Skeletal muscle tissue (tissue), 4 donors: ENCODE data around the gene IL1RAP. TPM values are rescaled to one million over a fixed set of nuclear protein-coding genes. Genes with fewer than 3 reads are reported as not detected.
A peak's percentile ranks its signal among the peaks of the same experiment; 100 is the strongest.

Source experiments
- H3K27ac ChIP-seq: one replicate; pipeline ENCODE4 v1.7.0; 2013; ENCODE audit warnings: mild to moderate bottlenecking, low read depth, low read length, inconsistent platforms
- H3K27me3 ChIP-seq, 3 donors: one replicate each; pipeline ENCODE4 v1.7.0; 2013; ENCODE audit warnings: low read length in 3 of 3; ENCODE audit not compliant: control insufficient read depth in 3 of 3, insufficient read depth in 3 of 3
- H3K36me3 ChIP-seq, 3 donors: one replicate each; pipeline ENCODE4 v1.7.0; 2013; ENCODE audit warnings: low read length in 3 of 3; ENCODE audit not compliant: control insufficient read depth in 3 of 3, insufficient read depth in 3 of 3
- H3K4me1 ChIP-seq, 3 donors: one replicate each; pipeline ENCODE4 v1.7.0; 2013; ENCODE audit warnings: low read length in 3 of 3, mild to moderate bottlenecking in 3 of 3; ENCODE audit not compliant: control insufficient read depth in 3 of 3, insufficient read depth in 3 of 3
- H3K4me3 ChIP-seq, 3 donors: one replicate each; pipeline ENCODE4 v1.7.0; 2013; ENCODE audit warnings: low read length in 3 of 3
- H3K9ac ChIP-seq, 3 donors: one replicate each; pipeline ENCODE4 v1.7.0; 2013; ENCODE audit warnings: low read length in 3 of 3, mild to moderate bottlenecking in 3 of 3, moderate library complexity in 2 of 3, low read depth in 1 of 3
- H3K9me3 ChIP-seq, 3 donors: one replicate each; pipeline ENCODE4 v1.7.0; 2013; ENCODE audit warnings: low read length in 3 of 3; ENCODE audit not compliant: control insufficient read depth in 3 of 3
- total RNA-seq: library from RNA; depleted of rRNA; stranded (reverse); fragments of >200 nt; gene quantifications from one replicate; pipeline ENCODE4 v1.2.3, GENCODE V29; 2014
- donor health status: Osteomylitis.

IL1RAP gene
- total RNA-seq, 1 donor from 2014 or later, result 10.4 TPM

DNA sequence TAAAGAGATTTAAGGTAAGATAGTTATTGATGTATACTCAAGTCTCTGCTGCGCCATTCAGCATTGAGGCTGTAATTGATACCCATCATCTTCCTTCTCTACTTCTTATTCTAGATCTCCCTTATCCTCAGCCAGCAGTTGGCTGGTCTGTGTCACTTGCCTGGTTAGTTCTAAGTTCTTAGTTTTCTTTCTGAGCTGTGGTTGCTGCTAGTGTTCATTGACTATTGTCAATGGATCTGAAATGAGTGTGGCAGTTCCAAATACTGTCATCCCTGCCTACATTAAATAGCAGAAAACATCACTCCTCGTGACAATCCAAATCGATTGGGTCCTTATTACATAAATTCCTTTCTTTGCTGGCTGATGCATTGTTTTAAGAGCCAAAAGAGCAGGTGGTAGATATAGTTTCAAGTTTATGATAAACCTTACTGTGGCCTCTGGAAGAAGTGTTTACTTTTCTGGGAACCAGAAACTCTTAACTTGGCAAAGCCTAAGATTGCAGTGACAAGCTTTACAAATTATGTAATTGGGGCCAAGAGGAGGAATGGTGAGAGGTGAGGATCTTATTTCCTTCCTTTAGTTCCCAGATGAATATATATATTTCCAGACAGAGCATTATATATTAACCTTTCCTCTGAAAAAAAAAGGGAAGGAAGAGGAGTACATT lies 180.6 kb downstream of the IL1RAP start:
- no peaks in the 10 kb centered on the region for H3K27me3 ChIP-seq
- no peak overlapping the region for H3K9ac ChIP-seq
- H3K9me3 ChIP-seq, result no peaks in the 10 kb centered on the region
- no peaks in the 10 kb centered on the region for H3K4me1 ChIP-seq
- H3K27ac ChIP-seq, result no peak overlapping the region
- H3K36me3 ChIP-seq, result no peaks in the 10 kb centered on the region
- H3K4me3 ChIP-seq, result no peak overlapping the region

DNA sequence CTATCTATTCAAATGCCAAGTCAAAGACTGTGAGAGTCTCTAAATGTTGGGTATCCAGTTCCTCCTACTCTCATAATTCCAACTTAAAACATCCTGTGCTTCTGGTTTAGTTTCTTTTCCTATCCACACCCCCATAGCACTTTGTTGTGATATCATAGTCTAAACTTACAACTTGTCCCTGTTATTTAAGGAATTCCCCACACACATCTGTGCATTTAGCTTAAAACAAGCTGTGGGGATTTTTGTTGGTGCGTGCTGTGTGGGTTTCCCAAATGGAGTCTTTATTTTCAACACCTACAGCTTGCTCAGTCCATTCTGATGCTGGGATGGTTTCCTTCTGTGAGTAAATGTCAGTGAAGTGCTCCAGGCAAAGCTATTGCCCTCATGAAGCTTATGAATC lies 181.3 kb downstream of the IL1RAP start:
- no peak overlapping the region for H3K4me3 ChIP-seq
- H3K9ac ChIP-seq, result no peak overlapping the region
- no peaks in the 10 kb centered on the region for H3K27me3 ChIP-seq
- H3K36me3 ChIP-seq, result no peaks in the 10 kb centered on the region
- H3K4me1 ChIP-seq, result no peaks in the 10 kb centered on the region
- H3K9me3 ChIP-seq, result no peaks in the 10 kb centered on the region
- H3K27ac ChIP-seq, result no peak overlapping the region

DNA sequence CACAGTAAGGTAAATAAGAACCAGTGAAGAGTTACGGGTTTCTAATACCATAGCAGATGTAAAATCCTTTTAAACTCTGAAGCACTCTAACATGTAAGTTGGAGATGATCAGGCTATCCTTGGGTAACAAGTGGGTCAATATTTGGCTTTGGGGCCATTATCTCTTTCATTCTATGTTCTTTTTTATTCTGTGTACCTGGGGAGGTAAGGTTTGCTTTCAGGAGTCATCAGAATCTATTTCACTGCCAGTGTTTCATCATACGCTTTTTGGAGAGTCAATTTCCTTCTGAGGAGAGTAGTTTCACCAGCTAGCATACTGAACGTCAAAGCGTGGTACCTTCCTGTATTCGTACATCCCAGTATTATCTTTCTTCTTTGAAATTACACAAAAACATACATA lies 182.1 kb downstream of the IL1RAP start:
- Histone ChIP-seq H3K9ac (no peak overlapping the region), H3K9me3 (no peaks in the 10 kb centered on the region), H3K4me3 (no peak overlapping the region), H3K27ac (no peak overlapping the region), H3K4me1 (peaks cover 0 to 2% (median 0%) of the 10 kb centered on the region in 3 donors), H3K36me3 (no peaks in the 10 kb centered on the region), H3K27me3 (no peaks in the 10 kb centered on the region)

DNA sequence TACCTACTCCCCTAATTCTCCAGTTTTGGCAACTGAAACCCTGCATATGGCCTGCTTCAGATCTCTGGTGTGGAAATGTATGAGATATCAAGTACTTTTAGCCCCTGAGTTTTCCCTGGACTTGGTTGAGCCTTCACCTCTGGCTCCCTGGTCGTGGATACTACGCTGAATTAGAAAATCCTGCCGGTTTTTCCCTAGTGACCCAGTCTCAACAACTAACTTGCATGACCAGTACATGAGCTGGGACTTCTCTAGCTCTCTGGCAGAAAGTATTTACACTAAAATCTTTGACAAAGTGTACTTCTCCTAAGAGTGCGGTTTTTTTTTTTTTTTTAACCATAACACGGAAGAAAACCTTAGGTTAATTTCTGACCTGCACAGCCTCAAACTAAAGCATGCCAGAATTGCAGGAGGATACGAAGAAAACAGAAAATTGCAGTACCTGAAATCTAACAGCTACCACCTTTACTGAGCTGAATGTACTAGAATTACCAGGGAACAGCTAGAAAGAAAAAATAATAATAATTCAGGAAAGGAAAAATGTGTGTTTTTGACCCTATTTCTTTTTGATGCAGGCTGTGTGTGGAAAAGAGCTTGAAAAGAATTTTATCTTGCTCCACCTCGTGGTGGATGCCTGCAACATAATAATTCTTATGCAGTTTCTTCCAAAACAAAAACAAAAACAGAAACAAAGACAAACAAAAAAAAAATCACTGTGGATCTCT lies 183.1 kb downstream of the IL1RAP start:
- Histone ChIP-seq H3K36me3 (no peaks in the 10 kb centered on the region), H3K4me3 (peak overlapping the region in 1 of 3 donors; percentile 44), H3K27me3 (no peaks in the 10 kb centered on the region), H3K9me3 (no peaks in the 10 kb centered on the region), H3K27ac (no peak overlapping the region), H3K9ac (no peak overlapping the region), H3K4me1 (peaks cover 0 to 2% (median 0%) of the 10 kb centered on the region in 3 donors)

DNA sequence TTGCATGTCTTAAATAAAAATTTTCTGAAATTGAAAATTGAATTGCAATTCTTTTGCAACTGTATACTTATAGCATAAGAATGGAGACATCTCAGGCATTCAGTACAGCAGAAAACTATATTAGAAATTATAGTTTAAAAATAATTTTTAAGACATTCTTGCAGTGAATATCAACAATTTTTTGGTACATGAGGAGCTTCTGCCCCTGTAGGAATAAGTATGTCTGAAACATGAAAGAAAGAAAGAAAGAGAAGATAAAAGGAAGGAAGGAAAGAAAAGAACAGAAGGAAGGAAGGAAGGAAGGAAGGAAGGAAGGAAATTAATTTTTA lies 183.6 kb downstream of the IL1RAP start:
- Histone ChIP-seq H3K9me3 (no peaks in the 10 kb centered on the region), H3K27me3 (no peaks in the 10 kb centered on the region), H3K4me3 (no peak overlapping the region), H3K36me3 (no peaks in the 10 kb centered on the region), H3K9ac (no peak overlapping the region), H3K4me1 (peaks cover 0 to 2% (median 0%) of the 10 kb centered on the region in 3 donors), H3K27ac (no peak overlapping the region)

DNA sequence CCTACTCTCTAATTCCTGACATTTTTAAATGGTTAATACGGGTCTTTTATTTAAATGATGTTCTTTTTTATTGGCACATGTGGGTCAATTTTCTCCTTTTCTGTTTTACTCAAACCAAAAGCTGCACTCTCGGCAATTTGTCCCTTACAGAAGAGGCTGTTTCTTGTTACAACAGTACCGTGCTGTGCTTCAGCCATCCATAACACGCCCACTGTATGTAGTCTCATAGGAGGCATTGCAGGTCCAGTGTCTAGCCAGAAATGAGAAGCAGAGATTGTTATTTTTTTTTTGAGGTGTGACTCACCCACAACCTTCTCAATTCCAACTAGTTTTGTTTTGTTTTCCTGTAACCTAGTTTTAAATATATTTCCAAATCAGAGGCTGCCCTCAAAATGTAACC lies 184.0 kb downstream of the IL1RAP start:
- Histone ChIP-seq H3K9ac (no peak overlapping the region), H3K27ac (no peak overlapping the region), H3K4me1 (peaks cover 0 to 2% (median 0%) of the 10 kb centered on the region in 3 donors), H3K36me3 (no peaks in the 10 kb centered on the region), H3K27me3 (no peaks in the 10 kb centered on the region), H3K4me3 (no peak overlapping the region), H3K9me3 (no peaks in the 10 kb centered on the region)

DNA sequence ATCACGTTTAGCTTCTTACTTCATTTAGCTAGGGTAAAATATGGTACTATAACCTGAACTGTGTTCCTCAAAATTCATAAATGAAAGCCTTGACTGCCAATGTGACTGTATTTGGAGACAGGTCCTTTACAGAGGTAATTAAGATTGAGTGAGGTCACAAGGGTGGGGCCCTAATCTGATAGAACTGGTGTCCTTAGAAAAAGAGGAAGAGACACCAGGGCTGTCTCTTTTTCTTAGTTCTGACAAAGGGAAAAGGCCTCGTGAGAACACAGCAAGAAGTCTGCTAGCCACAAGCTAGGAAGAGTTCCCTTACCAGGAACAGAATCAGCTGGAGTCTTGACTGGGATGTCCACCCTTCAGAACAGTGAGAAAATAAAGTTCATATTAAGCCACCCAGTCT lies 185.9 kb downstream of the IL1RAP start:
- no peak overlapping the region for H3K9ac ChIP-seq
- no peaks in the 10 kb centered on the region for H3K27me3 ChIP-seq
- no peak overlapping the region for H3K4me3 ChIP-seq
- H3K9me3 ChIP-seq, result no peaks in the 10 kb centered on the region
- peaks cover 0 to 2% (median 0%) of the 10 kb centered on the region in 3 donors for H3K4me1 ChIP-seq
- H3K36me3 ChIP-seq, result no peaks in the 10 kb centered on the region
- no peak overlapping the region for H3K27ac ChIP-seq

DNA sequence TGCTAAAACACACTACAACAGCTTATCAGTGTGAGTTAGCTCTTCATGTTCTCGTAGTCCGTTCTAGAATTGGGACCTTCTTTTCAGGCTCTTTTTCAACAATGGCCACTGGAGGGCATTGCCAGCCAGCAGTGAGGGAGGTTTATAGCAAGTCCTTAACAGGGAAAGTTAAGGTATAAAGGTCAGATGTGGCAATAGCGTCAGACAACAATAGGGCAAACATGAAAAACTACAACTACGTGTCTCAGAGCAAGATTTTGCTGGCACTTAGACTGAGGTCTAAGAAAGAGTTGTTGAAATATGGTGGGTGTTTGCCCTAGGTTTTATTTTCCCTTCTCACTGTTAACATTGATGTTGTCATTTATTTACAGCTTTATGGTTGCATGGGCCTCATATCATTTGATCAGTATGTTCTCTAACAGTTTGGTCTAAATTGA lies 187.2 kb downstream of the IL1RAP start:
- H3K9me3 ChIP-seq, result no peaks in the 10 kb centered on the region
- H3K4me3 ChIP-seq, result no peak overlapping the region
- no peaks in the 10 kb centered on the region for H3K36me3 ChIP-seq
- H3K27me3 ChIP-seq, result no peaks in the 10 kb centered on the region
- H3K9ac ChIP-seq, result no peak overlapping the region
- H3K27ac ChIP-seq, result no peak overlapping the region
- H3K4me1 ChIP-seq, result peaks cover 0 to 2% (median 0%) of the 10 kb centered on the region in 3 donors

DNA sequence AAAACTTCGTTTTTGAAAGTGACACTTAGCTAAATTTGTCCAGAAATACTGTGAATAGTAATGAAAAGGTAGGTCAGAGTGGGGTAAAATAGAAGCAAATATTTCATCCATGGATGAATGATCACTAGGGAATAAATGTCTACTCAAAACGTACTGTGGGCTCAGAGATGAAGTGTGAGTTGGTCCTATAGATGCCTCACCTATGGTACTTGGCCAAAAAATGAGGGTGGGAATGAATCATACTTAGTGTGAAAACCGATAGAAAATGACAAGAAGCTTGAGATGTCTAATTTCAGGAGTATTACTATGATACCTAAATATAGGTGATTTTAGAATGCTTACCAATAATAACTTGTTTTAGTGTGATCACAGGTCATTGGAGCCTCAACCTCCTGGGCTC lies 192.7 kb downstream of the IL1RAP start:
- Histone ChIP-seq H3K27me3 (no peaks in the 10 kb centered on the region), H3K27ac (no peak overlapping the region), H3K36me3 (no peaks in the 10 kb centered on the region), H3K9ac (no peak overlapping the region), H3K4me3 (no peak overlapping the region), H3K9me3 (no peaks in the 10 kb centered on the region), H3K4me1 (no peaks in the 10 kb centered on the region)
